Esophagus muscularis mucosa (tissue), 4 donors: ENCODE data around the gene TMEM255B. TPM values are rescaled to one million over a fixed set of nuclear protein-coding genes. Genes with fewer than 3 reads are reported as not detected.

ENCODE experiments used
- DNase-seq: peaks from one replicate; pipeline ENCODE4 v3.0.0-alpha.2; 2017; ENCODE audit errors: extremely low spot score
- H3K27ac ChIP-seq, 4 donors: fragments of 200-600 bp; sonication (generic); replicated peaks in 1 of 4; 1 replicate in 3 of 4; 2 replicates in 1 of 4; pipeline ENCODE4 v1.5.1; 2016 to 2019; ENCODE audit warnings: mild to moderate bottlenecking in 1 of 4
- H3K27me3 ChIP-seq, 4 donors: fragments of 200-600 bp; sonication (generic); one replicate each; pipeline versions ENCODE4 v1.5.1 to v1.6.0; 2016 to 2019
- H3K36me3 ChIP-seq, 4 donors: fragments of 200-600 bp; sonication (generic); one replicate each; pipeline ENCODE4 v1.5.1; 2016 to 2019
- H3K4me1 ChIP-seq, 4 donors: fragments of 200-600 bp; sonication (generic); one replicate each; pipeline ENCODE4 v1.5.1; 2016 to 2019
- H3K4me3 ChIP-seq, 4 donors: fragments of 200-600 bp; sonication (generic); 1 replicate in 2 of 4; 2 replicates in 2 of 4; pipeline ENCODE4 v1.5.1; 2016 to 2019; ENCODE audit warnings: mild to moderate bottlenecking in 4 of 4, moderate library complexity in 1 of 4
- H3K9me3 ChIP-seq, 4 donors: fragments of 200-600 bp; sonication (generic); 1 replicate in 3 of 4; 2 replicates in 1 of 4; pipeline ENCODE4 v1.5.1; 2016 to 2019
- EP300 ChIP-seq: sonication (generic); formaldehyde crosslinking; IDR thresholded peaks from one replicate; pipeline ENCODE4 v1.6.1; 2017; ENCODE audit warnings: antibody characterized with exemption
- POLR2A ChIP-seq: fragments of 450-650 bp; IDR thresholded peaks from one replicate; pipeline ENCODE4 v1.6.1; 2017; ENCODE audit warnings: antibody characterized with exemption, moderate library complexity, mild to moderate bottlenecking, low read depth
- POLR2AphosphoS5 ChIP-seq, 2 donors: sonication (generic); formaldehyde crosslinking; IDR thresholded peaks; one replicate each; pipeline ENCODE4 v1.6.1; 2017; ENCODE audit warnings: antibody characterized with exemption in 2 of 2
- WGBS: methylation state at CpG from one replicate; pipeline ENCODE4 v1.1.5; 2018; 5-methylcytosine and 5-hydroxymethylcytosine counted together
- intact Hi-C: fragments of 100-400 bp; cut with DNase I; formaldehyde crosslinking; loops from one replicate; pipeline ENCODE4 v1.15.1; 2023
- total RNA-seq, 4 donors: library from RNA; depleted of rRNA; stranded (reverse); fragments of >200 nt; gene quantifications; one replicate each; pipeline versions ENCODE4 v1.1.0 to v1.2.1, GENCODE V29; 2016
- TF ChIP-seq, protein P1 (sequence below), 3 experiments: fragments of 200-600 bp in 2 of 3; fragments of 450-650 bp in 1 of 3; sonication (generic) in 2 of 3; IDR thresholded peaks; one replicate each; pipeline ENCODE4 v1.5.1; 2017 to 2019; ENCODE audit warnings: antibody characterized with exemption in 3 of 3, mild to moderate bottlenecking in 2 of 3, moderate library complexity in 1 of 3

Gene TMEM255B
- total RNA-seq, 4 donors from 2014 or later: 4.1 to 12.3 (median 10.7) TPM

DNA sequence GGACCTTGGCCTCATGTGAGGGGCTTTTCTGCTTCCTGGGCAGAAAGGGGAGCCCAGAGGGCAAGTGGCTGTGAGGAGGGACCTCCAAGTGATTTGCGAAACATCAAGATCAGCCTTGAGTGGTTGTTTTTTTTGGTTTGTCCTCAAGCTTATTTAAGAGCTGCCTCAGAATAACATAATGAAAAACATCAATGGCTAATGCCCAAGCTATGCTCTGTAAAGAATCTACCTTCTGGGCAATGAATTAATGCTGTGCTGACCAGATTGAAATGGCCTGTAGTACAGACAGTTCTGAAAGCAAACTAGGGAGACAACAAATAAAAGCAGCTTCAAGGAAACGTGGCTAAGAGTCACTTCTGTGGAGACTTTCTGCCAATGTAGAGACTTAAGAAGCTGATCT lies 8.3 kb downstream of the TMEM255B start:
- Histone ChIP-seq H3K9me3 (no peaks in the 10 kb centered on the region), H3K36me3 (peaks cover 0 to 25% (median 3%) of the 10 kb centered on the region in 4 donors), H3K4me3 (no peak overlapping the region), H3K4me1 (no peaks in the 10 kb centered on the region), H3K27me3 (no peaks in the 10 kb centered on the region), H3K27ac (no peak overlapping the region)
- intact Hi-C loops: no loop called here
- 81% methylated on average over 2 of the region's 2 CpGs for WGBS
- DNase-seq: no peak
- TF ChIP-seq, protein P1, sequence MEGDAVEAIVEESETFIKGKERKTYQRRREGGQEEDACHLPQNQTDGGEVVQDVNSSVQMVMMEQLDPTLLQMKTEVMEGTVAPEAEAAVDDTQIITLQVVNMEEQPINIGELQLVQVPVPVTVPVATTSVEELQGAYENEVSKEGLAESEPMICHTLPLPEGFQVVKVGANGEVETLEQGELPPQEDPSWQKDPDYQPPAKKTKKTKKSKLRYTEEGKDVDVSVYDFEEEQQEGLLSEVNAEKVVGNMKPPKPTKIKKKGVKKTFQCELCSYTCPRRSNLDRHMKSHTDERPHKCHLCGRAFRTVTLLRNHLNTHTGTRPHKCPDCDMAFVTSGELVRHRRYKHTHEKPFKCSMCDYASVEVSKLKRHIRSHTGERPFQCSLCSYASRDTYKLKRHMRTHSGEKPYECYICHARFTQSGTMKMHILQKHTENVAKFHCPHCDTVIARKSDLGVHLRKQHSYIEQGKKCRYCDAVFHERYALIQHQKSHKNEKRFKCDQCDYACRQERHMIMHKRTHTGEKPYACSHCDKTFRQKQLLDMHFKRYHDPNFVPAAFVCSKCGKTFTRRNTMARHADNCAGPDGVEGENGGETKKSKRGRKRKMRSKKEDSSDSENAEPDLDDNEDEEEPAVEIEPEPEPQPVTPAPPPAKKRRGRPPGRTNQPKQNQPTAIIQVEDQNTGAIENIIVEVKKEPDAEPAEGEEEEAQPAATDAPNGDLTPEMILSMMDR (IDR thresholded peaks at IDR 0.05): no peak
- TF ChIP-seq POLR2AphosphoS5 (IDR thresholded peaks at IDR 0.05): no peak
- no peak for TF ChIP-seq EP300
- TF ChIP-seq POLR2A: no peak

DNA sequence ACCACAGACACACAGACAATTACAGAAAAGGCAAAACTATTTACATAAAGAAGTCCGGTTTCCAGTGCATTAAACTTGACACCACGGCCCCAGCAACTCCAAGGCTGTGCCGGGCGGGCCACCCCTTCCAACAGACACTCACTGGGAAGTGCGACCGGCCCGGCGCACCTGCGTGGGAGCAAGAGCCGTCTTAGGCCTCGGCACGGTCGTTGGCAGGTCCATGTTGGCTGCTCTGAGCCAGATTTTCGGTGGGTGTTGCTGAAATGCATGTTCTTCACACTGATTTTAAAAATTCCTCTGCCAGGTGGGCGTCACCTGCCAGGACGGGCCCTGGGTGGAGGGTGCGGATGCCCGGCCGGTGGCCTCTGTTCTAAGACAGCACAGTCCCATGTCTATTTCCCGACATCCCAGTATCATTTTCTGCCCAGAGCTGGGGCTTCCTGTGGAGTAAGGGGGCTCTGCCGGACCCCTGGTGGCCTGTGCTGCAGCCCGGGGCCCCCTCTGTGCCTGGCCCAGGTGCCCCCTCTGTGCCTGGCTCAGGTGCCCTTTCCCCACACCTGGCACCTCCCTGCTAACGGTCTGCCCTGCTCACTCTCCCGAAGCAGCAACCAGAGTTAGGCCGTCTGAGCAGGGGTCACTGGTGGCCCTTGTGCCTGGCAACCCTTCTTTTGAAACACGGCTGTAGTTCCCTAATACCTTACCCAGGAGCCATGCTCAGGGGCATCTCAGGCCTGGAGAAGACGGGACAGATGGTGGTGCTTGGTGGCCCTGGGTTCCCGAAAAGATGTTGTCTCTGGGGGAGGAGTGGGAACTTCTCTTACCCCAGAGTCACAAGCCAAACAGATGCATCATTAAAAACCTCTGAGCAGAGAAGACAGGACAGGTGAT lies 9.2 kb downstream of the TMEM255B start:
- DNase-seq: no peak
- Histone ChIP-seq H3K4me3 (no peak overlapping the region), H3K27ac (no peak overlapping the region), H3K27me3 (no peaks in the 10 kb centered on the region), H3K4me1 (no peaks in the 10 kb centered on the region), H3K36me3 (peaks cover 0 to 25% (median 3%) of the 10 kb centered on the region in 4 donors), H3K9me3 (no peaks in the 10 kb centered on the region)
- no peak for TF ChIP-seq POLR2AphosphoS5 (IDR thresholded peaks at IDR 0.05)
- no peak for TF ChIP-seq POLR2A
- intact Hi-C loops: no loop called here
- 90% methylated on average over 18 of the region's 28 CpGs for WGBS

DNA sequence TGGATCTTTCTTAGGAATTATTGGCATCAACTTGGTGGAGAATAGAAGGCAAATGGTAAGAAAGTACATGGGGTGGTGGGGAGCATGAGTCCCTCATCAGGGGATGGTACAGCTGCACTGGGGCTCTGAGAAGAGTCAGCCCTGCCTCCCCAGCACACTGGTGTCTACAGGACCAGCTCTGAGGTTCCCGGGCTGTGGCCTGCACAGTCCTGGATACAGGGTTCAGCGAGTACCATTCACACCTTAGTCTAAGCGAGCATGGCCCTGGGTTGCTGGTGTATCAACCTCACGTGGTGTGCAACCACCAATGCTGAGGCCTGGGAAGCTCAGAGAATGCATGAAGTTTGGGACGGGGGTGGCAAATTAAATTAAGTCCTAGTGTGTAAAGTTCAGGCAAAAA lies 10.1 kb downstream of the TMEM255B start:
- 91% methylated on average over 5 of the region's 5 CpGs for WGBS
- no peaks in the 10 kb centered on the region for H3K4me1 ChIP-seq
- H3K36me3 ChIP-seq: peaks cover 0 to 25% (median 3%) of the 10 kb centered on the region in 4 donors
- DNase-seq: no peak
- no peak overlapping the region for H3K27ac ChIP-seq
- H3K27me3 ChIP-seq: no peaks in the 10 kb centered on the region
- no peaks in the 10 kb centered on the region for H3K9me3 ChIP-seq
- H3K4me3 ChIP-seq: no peak overlapping the region
- intact Hi-C loops: no loop called here
- TF ChIP-seq, protein P1 (IDR thresholded peaks at IDR 0.05): no peak
- TF ChIP-seq EP300: no peak
- TF ChIP-seq POLR2AphosphoS5 (IDR thresholded peaks at IDR 0.05): no peak
- TF ChIP-seq POLR2A: no peak

DNA sequence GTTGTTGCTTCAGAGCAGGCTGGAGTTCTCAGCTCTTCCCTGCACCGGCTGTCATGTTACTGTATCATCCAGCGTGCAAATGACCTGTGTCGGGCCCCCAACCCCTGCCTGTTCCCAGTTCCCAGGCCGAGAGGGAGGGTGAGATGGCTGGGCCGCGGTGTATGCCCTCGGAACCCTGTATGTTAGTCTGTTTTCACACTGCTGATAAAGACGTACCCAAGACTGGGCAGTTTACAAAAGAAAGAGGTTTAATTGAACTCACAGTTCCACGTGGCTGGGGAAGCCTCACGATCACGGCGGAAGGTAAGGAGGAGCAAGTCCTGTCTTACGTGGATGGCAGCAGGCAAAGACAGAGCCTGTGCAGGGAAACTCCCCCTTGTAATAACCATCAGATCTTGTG lies 10.9 kb downstream of the TMEM255B start:
- Histone ChIP-seq H3K4me3 (no peak overlapping the region), H3K9me3 (no peaks in the 10 kb centered on the region), H3K27me3 (no peaks in the 10 kb centered on the region), H3K36me3 (peaks cover 0 to 25% (median 3%) of the 10 kb centered on the region in 4 donors), H3K27ac (no peak overlapping the region), H3K4me1 (no peaks in the 10 kb centered on the region)
- 87% methylated on average over 13 of the region's 13 CpGs for WGBS
- DNase-seq: no peak
- intact Hi-C loops: no loop called here
- TF ChIP-seq, protein P1 (IDR thresholded peaks at IDR 0.05): no peak
- TF ChIP-seq POLR2A (no peak), EP300 (no peak), POLR2AphosphoS5 (IDR thresholded peaks at IDR 0.05) (no peak)

DNA sequence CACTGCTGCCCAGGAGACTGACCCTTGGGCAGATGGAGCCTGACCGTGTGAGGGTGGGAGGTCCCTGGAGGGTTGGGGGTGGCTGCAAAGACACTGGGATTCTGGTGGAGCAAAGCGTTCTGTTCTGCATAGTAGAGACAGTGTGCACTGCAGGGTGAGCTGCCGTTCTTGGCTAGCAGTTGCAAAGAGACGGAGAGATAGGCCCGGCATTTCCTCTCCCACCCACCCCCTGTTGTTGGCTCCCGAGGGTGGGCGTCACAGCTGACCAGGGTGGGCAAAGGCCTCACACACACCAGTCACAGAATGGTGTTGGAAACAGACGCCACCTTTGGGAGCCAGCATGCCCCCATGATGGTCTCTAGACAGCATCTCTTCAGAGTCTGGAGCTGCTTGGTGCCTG lies 11.4 kb downstream of the TMEM255B start:
- intact Hi-C loops: no loop called here
- no peak overlapping the region for H3K4me3 ChIP-seq
- WGBS: 92% methylated on average over 7 of the region's 8 CpGs
- H3K4me1 ChIP-seq: no peaks in the 10 kb centered on the region
- H3K36me3 ChIP-seq: peaks cover 0 to 25% (median 3%) of the 10 kb centered on the region in 4 donors
- DNase-seq: no peak
- TF ChIP-seq EP300 (no peak), POLR2AphosphoS5 (IDR thresholded peaks at IDR 0.05) (no peak), POLR2A (no peak)
- TF ChIP-seq, protein P1 (IDR thresholded peaks at IDR 0.05): no peak
- peaks cover 0 to 5% (median 2%) of the 10 kb centered on the region in 4 donors for H3K27me3 ChIP-seq
- H3K9me3 ChIP-seq: no peaks in the 10 kb centered on the region
- H3K27ac ChIP-seq: no peak overlapping the region
